C4-2B (cell line): ENCODE measurements around the gene TTC12.

Source experiments
- ZFX ChIP-seq: fragments of 450-650 bp; IDR thresholded peaks from 2 replicates; pipeline ENCODE4 v1.6.1; 2017
- TF ChIP-seq, protein P1 (sequence below): fragments of 450-650 bp; conservative IDR thresholded peaks from 2 replicates; pipeline ENCODE4 v1.5.1; 2017; ENCODE audit warnings: mild to moderate bottlenecking

DNA sequence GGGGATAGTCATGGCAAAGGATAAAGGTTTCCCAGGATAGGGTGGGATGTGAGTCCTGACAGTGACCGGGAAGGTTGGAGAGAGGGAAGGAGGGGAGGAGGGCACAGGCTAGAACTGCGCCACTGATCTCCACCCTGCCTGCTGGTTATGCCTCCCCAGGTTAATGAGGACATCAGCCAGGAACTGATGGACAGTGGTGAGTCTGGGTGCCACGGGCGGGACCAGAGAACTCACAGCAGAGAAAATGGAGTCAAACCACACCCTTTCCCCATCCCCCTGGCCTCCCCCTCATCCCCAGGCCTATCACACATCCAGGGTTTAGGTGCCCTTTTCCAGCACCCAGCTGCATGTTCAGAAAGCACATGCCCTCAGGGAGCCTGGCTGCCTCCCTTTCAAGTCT is 83.4 kb downstream of the TTC12 start:
- TF ChIP-seq ZFX: no peak
- TF ChIP-seq, protein P1, sequence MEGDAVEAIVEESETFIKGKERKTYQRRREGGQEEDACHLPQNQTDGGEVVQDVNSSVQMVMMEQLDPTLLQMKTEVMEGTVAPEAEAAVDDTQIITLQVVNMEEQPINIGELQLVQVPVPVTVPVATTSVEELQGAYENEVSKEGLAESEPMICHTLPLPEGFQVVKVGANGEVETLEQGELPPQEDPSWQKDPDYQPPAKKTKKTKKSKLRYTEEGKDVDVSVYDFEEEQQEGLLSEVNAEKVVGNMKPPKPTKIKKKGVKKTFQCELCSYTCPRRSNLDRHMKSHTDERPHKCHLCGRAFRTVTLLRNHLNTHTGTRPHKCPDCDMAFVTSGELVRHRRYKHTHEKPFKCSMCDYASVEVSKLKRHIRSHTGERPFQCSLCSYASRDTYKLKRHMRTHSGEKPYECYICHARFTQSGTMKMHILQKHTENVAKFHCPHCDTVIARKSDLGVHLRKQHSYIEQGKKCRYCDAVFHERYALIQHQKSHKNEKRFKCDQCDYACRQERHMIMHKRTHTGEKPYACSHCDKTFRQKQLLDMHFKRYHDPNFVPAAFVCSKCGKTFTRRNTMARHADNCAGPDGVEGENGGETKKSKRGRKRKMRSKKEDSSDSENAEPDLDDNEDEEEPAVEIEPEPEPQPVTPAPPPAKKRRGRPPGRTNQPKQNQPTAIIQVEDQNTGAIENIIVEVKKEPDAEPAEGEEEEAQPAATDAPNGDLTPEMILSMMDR: no peak
